ENCODE data around the gene GPR15LG. TPM values are rescaled to one million over a fixed set of nuclear protein-coding genes. Genes with fewer than 3 reads are reported as not detected.

Gene GPR15LG
- total RNA-seq, 2 experiments from 2014 or later = not detected

DNA sequence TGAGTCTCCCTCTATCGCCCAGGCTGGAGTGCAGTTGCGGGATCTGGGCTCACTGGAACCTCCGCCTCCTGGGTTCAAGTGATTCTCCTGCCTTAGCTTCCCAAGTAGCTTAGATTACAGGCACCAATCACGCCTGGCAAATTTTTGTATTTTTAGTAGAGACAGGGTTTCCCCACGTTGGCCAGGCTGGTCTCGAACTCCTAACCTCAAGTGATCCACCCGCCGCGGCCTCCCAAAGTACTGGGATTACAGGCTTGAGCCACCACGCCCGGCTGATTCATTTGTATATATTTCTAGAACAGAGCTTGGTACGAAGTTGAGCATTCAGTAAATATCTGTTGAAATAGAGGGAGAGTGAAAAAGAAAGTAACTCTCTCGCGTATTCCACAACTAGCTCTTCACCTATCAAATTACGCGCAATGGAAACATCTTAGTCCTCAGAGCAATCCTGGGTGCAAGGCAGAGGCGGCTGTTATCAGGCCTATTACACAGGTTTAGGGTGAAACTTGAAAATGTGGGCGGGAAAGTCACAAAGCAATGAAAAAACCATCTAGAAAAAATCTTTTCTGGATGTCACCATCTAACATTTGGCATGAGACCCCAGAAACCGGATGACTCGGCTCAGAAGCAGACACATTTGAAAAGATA is 35.0 kb upstream of the GPR15LG start:
- Histone ChIP-seq H3K4me3 (ENCODE audit: low read depth, low read length, poor library complexity, severe bottlenecking) (peak overlapping the region; percentile 98), H3K4me1 (ENCODE audit: insufficient read depth, low read length, poor library complexity, severe bottlenecking) (peaks cover 20% of the 10 kb centered on the region), H3K27ac (ENCODE audit: low read depth, low read length, poor library complexity, severe bottlenecking) (no peak overlapping the region), H3K9me2 (ENCODE audit: insufficient read depth, low read length) (no peaks in the 10 kb centered on the region; the same call in 1 of the 2 replicates), H3K36me3 (ENCODE audit: insufficient read depth, low read length) (peaks cover 24% of the 10 kb centered on the region), H3K4me2 (ENCODE audit: low read length) (peak overlapping the region; percentile 75), H4K20me1 (ENCODE audit: insufficient read depth, low read length) (0 out of 2 replicates have a peak, but pooled peaks cover 8% of the 10 kb centered on the region), H3K79me2 (ENCODE audit: insufficient read depth, low read depth, low read length) (peaks cover 31% of the 10 kb centered on the region), H2AFZ (ENCODE audit: low read length) (peak overlapping the region; percentile 100), H3K9me3 (ENCODE audit: low read length) (no peaks in the 10 kb centered on the region)
- TSS peak; percentile 88 for BruUV-seq (replicated peaks)
- CTCF ChIA-PET (ENCODE audit: unreplicated experiment) = interaction anchor here (0.8 kb wide), 1 partner anchor 10 kb away, joined by 6 read pairs; no protein-coding TSS in a partner anchor
- no peak for DNase-seq (ENCODE audit: low spot score)
- POLR2A ChIA-PET = interaction anchor here (1.0 to 1.6 kb wide), 3 partner anchors 9 to 31 kb away, joined by 3 to 5 read pairs (median 4); no protein-coding TSS in a partner anchor
- intact Hi-C loops (cut with micrococcal nuclease; ENCODE audit: unreplicated experiment) = loop anchor here (2.0 kb wide), 1 partner anchor 190 kb away; the partner anchor contains the start of gene CCSER2
- TF ChIP-seq EZH2phosphoT487 (IDR thresholded peaks at IDR 0.05; ENCODE audit: borderline replicate concordance, low read depth, low read length) (no peak), CTCF (conservative IDR thresholded peaks at IDR 0.05; ENCODE audit: low read length) (no peak)

DNA sequence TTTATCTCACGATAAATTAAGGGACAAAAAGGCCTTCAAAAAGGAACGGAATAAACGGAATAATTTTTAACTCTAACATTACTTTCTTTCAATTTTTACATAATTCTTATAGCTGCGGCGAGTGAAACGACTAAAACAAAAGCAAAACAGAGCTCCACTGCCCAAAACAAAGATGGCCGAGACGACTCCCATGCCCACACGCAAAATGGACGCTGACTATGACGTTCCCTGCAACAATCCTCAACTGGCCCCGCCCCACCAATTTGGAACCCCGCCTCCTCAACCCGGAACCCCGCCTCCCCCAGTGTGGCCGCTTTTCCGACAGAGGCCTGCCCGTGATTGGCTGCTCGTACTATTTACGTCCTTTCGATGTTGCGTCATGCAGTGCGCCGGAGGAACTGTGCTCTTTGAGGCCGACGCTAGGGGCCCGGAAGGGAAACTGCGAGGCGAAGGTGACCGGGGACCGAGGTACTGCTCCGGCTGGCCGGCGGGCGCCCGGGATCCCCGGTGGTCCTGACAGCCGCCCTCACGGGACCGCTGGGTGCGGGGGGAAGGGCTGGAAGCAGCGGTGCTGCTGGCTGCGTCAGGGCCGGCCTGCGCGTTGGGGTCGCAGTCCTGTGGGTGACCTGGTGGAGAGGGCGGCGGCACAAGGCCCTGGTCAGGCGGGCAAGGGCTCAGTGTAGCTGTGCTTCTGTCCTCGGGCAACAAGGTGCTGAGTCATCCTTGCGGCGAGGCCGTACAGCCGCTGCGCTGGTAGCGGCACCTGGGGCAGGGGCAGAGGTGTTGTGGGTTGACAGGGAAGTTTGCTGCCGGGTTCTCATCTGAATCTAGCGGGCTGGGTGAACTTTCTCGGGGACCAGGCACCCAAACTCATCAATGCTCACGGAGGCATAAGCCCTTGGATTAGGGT is 34.2 kb upstream of the GPR15LG start, which contains the start of gene GHITM:
Gene GHITM (plus strand): TSS at position 384 of the 910 bp plus-strand sequence. CDS start 1,992 bp downstream, outside the sequence.
- peaks cover 32% of the 10 kb centered on the region for H3K36me3 ChIP-seq (ENCODE audit: insufficient read depth, low read length)
- no peaks in the 10 kb centered on the region for H3K9me3 ChIP-seq (ENCODE audit: low read length)
- no peaks in the 10 kb centered on the region; the same call in 1 of the 2 replicates for H3K9me2 ChIP-seq (ENCODE audit: insufficient read depth, low read length)
- 0 out of 2 replicates have a peak, but pooled peaks cover 8% of the 10 kb centered on the region for H4K20me1 ChIP-seq (ENCODE audit: insufficient read depth, low read length)
- H3K4me3 ChIP-seq (ENCODE audit: low read depth, low read length, poor library complexity, severe bottlenecking) = peak within 1 kb of the TSS; percentile 98
- DNase-seq (ENCODE audit: low spot score) = peak; percentile 98
- peak within 1 kb of the TSS; percentile 100 for H2AFZ ChIP-seq (ENCODE audit: low read length)
- intact Hi-C loops (cut with micrococcal nuclease; ENCODE audit: unreplicated experiment) = loop anchor here (2.0 kb wide), 1 partner anchor 189 kb away; the partner anchor contains the start of gene CCSER2
- peak within 1 kb of the TSS; percentile 91 for H3K4me2 ChIP-seq (ENCODE audit: low read length)
- ChIA-PET POLR2A (interaction anchor here (0.8 to 1.6 kb wide), 4 partner anchors 10 to 454 kb away, joined by 3 to 6 read pairs (median 4); no protein-coding TSS in a partner anchor), CTCF (ENCODE audit: unreplicated experiment) (interaction anchor here (1.6 kb wide), 1 partner anchor 10 kb away, joined by 5 read pairs; no protein-coding TSS in a partner anchor)
- TF ChIP-seq EZH2phosphoT487 (IDR thresholded peaks at IDR 0.05; ENCODE audit: borderline replicate concordance, low read depth, low read length) (no peak), CTCF (conservative IDR thresholded peaks at IDR 0.05; ENCODE audit: low read length) (no peak)
- no TSS peak for BruUV-seq (replicated peaks)
- peaks cover 20% of the 10 kb centered on the region for H3K4me1 ChIP-seq (ENCODE audit: insufficient read depth, low read length, poor library complexity, severe bottlenecking)
- peak within 1 kb of the TSS; percentile 44 for H3K27ac ChIP-seq (ENCODE audit: low read depth, low read length, poor library complexity, severe bottlenecking)
- peaks cover 31% of the 10 kb centered on the region for H3K79me2 ChIP-seq (ENCODE audit: insufficient read depth, low read depth, low read length)
